Stimulated activated memory B cell treated with anti-CD40 and anti-IgM and Interleukin-4, amounts not matched to agents 10 μg/mL and 1 μg/mL and 100 μg/mL, for 72 hours (primary cell): ENCODE measurements around the gene NOS2.
"Not testable (repeated sequence)": the region's sequence is repeated elsewhere in the genome, so short reads cannot be mapped to it uniquely, and the experiment has no call there.

Experiments used
- ATAC-seq: fragments of 150-1000 bp; cut with Tn5 transposase; 2 replicates; pipeline ENCODE4 v1.10.0; 2021
- H3K27ac Mint-ChIP-seq: one replicate; pipeline ENCODE4 v1.8.0; 2022; ENCODE audit warnings: mild to moderate bottlenecking, mixed read lengths
- H3K27me3 Mint-ChIP-seq: one replicate; pipeline ENCODE4 v1.8.0; 2022; ENCODE audit warnings: mixed read lengths
- H3K36me3 Mint-ChIP-seq: one replicate; pipeline ENCODE4 v1.8.0; 2022; ENCODE audit warnings: mixed read lengths
- H3K4me1 Mint-ChIP-seq: one replicate; pipeline ENCODE4 v1.8.0; 2022; ENCODE audit warnings: mixed read lengths
- H3K4me3 Mint-ChIP-seq: one replicate; pipeline ENCODE4 v1.8.0; 2022; ENCODE audit warnings: mild to moderate bottlenecking, moderate library complexity, mixed read lengths
- H3K9me3 Mint-ChIP-seq: one replicate; pipeline ENCODE4 v1.8.0; 2022; ENCODE audit warnings: mixed read lengths

NOS2 gene

DNA sequence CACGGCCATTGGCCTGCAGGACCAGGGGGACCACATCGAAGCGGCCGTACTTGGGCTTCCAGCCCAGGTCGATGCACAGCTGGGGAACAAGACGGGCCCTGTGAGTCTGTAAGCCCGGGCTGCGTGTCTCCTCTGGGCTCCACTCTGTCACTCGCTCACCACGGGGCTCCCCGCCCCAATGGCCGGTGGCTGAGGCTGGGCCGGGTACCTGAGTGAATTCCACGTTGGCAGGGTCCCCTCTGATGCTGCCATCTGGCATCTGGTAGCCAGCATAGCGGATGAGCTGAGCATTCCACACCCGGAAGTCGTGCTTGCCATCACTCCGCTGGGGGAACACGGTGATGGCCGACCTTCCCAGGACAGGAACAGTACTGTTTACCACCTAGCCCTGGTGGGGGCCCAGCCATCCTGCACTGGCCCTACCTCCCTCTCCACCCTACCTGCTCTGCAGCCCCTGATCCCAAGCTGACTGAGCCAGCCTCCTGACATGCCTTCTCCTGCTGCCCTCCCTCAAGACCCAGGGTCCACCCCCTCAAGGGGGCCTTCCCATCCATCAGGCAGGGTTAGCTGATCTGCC is 19.4 kb downstream of the NOS2 start:
- Mint-ChIP-seq H3K27ac (no peak overlapping the region), H3K4me3 (no peak overlapping the region), H3K36me3 (no peaks in the 10 kb centered on the region), H3K4me1 (no peaks in the 10 kb centered on the region), H3K27me3 (peaks cover 29% of the 10 kb centered on the region), H3K9me3 (no peaks in the 10 kb centered on the region)
- ATAC-seq = no peak

DNA sequence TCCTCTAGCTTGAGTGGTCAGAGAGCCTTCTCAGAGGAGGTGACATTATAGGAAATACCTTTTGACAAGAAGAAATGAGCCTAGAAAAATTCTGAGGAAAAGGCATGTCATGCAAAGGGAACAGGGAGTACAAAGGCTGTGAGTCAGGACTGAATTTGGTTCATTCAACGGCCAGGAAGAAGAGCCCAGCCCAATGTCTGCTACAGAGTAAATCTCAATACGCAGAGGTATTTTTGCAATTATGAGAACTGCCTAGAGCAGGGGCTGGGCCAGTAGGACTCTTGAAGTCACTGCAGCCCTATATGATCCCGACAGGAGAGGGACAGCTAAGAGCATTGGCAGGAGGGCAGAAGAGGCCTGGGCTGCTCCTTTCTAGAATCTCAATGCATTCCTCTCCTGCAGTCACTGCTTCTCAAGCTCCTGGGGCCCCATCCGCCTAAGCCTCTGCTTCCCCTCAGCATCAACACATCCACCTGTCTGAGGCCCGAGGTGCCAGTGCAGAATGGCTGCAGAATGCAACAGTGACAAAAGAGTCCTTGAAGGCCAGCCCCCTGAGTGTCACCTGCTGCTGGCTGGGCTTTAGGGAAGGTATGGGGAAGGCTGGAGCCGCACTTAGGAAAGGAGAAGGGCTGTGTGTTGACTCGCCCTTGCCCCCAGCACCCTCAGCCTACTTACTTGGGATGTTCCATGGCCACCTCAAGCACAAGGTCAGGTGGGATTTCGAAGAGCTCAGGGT is 20.1 kb downstream of the NOS2 start:
- ATAC-seq = no peak
- Mint-ChIP-seq H3K27me3 (peaks cover 29% of the 10 kb centered on the region), H3K36me3 (no peaks in the 10 kb centered on the region), H3K27ac (no peak overlapping the region), H3K4me1 (no peaks in the 10 kb centered on the region), H3K4me3 (no peak overlapping the region), H3K9me3 (no peaks in the 10 kb centered on the region)

DNA sequence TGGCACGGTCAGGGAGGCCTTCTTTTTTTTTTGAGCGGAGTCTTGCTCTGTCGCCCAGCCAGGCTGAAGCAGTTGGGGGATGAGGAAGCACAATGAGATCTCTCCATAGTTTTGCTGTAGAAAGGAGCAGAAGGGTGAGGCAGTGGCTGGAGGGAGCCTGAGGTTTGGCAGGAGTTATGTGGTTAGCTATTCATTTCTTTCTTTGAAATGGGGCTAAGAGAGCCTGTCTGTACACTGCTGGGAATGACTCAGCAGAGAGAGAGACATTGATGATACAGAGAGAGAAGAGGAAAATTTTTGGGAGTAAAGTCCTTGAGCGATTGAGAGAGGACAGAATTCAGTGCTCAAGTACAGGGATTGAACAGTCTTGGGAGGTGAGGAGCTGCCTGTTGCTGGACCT is 22.1 kb downstream of the NOS2 start:
- no peak for ATAC-seq
- H3K4me1 Mint-ChIP-seq = no peaks in the 10 kb centered on the region
- no peak overlapping the region for H3K27ac Mint-ChIP-seq
- H3K27me3 Mint-ChIP-seq = peaks cover 18% of the 10 kb centered on the region
- no peak overlapping the region for H3K4me3 Mint-ChIP-seq
- no peaks in the 10 kb centered on the region for H3K36me3 Mint-ChIP-seq
- H3K9me3 Mint-ChIP-seq = no peaks in the 10 kb centered on the region

DNA sequence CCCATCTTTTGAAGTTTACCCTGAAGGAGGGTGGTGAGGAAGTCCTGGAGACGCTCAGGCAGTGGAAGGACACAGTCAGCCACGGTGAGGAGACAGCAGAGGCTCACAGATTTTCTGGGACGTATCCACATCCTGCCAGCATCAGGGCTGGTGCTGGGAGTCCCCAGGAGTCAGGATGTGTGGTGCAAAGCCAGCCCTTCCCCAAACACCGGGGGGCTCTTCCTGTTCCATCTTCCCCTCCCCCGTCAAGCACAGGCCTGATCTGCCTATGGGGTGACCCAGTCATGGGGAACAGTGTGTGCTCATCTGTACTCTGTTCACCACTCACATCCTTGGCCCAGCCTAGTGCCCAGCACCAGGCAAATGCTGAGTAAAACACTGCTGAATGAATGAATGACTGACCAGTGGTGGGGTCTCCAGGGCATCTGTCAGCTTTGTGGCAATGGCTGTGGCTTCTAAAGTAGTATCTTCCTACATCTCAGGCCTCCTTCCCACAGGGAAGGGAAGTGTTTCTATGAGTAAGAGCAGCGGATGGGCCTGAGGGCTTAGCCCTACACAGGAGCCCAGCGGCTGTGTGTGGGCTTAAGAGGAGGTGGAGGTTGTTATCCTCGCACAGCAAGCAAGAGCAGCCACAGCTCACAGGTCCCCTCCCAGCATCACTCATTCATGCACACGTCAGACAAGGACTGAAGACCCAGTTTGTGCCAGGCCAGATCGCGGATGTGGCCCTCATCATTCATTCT is 23.3 kb downstream of the NOS2 start:
- H3K9me3 Mint-ChIP-seq = no peaks in the 10 kb centered on the region
- H3K27ac Mint-ChIP-seq = no peak overlapping the region
- H3K4me3 Mint-ChIP-seq = no peak overlapping the region
- no peaks in the 10 kb centered on the region for H3K4me1 Mint-ChIP-seq
- H3K27me3 Mint-ChIP-seq = peaks cover 8% of the 10 kb centered on the region
- no peak for ATAC-seq
- no peaks in the 10 kb centered on the region for H3K36me3 Mint-ChIP-seq

DNA sequence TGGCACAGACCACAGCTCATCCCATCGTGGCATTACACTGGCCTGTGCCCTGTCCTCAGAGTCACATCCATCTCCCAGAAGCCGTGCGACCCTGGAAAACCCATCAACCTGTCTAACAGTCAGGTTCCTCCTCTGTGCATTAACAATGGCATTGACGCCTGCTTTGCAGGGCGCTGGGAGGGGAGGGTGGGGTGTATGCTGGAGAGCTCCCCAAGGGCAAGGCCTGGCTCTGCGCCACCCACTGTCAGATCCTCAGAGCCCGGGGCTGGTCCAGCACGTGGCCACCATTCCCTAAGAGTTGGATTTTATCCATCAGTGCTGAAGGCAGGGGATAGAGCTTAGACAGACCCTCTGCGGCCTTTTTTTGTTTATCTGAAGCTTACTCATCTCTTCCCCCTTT is 28.7 kb downstream of the NOS2 start:
- Mint-ChIP-seq H3K9me3 (no peaks in the 10 kb centered on the region), H3K4me3 (no peak overlapping the region), H3K27me3 (no peaks in the 10 kb centered on the region), H3K4me1 (no peaks in the 10 kb centered on the region), H3K27ac (no peak overlapping the region), H3K36me3 (no peaks in the 10 kb centered on the region)
- no peak for ATAC-seq

DNA sequence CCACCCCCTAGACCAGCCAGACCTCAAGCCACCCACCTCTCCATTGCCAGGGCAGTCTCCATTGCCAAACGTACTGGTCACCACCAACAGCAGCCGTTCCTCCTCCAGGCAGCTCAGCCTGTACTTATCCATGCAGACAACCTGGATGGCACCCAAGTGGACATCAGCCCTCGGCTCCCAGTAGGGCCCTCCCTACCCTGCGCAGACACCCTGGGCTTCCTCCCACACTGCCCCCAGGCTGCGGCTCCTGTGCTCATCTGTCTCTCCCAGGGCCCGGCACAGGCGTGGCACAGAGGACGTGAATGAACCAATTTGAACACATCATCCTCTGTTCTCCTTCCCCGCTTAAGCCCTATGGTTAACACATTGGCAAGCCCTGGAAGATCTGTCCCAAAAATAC is 29.5 kb downstream of the NOS2 start:
- Mint-ChIP-seq H3K27ac (no peak overlapping the region), H3K4me3 (no peak overlapping the region), H3K27me3 (no peaks in the 10 kb centered on the region), H3K4me1 (no peaks in the 10 kb centered on the region), H3K36me3 (no peaks in the 10 kb centered on the region), H3K9me3 (no peaks in the 10 kb centered on the region)
- no peak for ATAC-seq

DNA sequence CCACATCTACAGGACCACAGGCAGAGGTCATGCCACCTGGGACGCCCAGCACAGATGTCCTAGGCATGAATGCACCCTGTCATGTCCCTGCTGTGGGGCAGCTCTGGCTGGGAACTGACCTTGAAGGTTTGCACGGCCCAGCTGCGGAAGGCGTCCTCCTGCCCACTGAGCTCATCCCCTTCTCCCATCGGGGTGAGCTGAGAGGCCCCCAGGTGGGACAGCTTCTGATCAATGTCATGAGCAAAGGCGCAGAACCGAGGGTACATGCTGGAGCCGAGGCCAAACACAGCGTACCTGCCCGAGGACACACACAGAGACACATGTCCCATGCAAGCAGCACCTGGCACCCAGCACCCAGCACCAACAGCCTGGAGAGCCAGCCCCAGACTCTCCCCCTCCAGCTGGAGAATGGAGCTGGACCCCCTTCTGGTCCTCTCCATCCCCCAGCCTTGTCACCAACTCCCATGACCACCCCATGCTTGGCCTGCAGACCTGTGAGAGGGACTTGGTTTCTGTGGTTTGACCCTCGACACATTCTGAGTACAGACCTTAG is 31.4 kb downstream of the NOS2 start:
- H3K4me3 Mint-ChIP-seq = no peak overlapping the region

DNA sequence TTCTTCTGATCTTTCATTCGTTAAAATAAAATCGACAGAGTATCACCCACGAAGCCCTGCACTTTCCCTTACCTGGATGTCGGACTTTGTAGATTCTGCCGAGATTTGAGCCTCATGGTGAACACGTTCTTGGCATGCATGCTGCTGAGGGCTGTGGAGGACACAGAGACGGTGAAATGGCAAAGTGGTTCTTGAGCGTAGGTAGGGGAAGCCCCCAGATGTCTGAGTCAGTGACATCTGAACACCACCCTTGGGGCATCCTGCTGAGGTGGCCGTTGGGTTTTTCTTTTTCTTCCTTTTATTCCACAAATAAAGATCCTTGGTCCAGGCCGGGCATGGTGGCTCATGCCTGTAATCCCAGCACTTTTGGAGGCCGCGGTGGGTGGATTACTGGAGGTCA is 33.9 kb downstream of the NOS2 start:
- no peak overlapping the region for H3K4me3 Mint-ChIP-seq
- H3K9me3 Mint-ChIP-seq = no peaks in the 10 kb centered on the region
- H3K4me1 Mint-ChIP-seq = no peaks in the 10 kb centered on the region
- H3K27me3 Mint-ChIP-seq = no peaks in the 10 kb centered on the region
- no peaks in the 10 kb centered on the region for H3K36me3 Mint-ChIP-seq
- no peak for ATAC-seq
- no peak overlapping the region for H3K27ac Mint-ChIP-seq

More for the DNA sequence above, 31.4 kb downstream of the NOS2 start:
- Mint-ChIP-seq H3K27ac (no peak overlapping the region), H3K4me1 (no peaks in the 10 kb centered on the region), H3K27me3 (no peaks in the 10 kb centered on the region), H3K9me3 (no peaks in the 10 kb centered on the region), H3K36me3 (no peaks in the 10 kb centered on the region)
- ATAC-seq = no peak

DNA sequence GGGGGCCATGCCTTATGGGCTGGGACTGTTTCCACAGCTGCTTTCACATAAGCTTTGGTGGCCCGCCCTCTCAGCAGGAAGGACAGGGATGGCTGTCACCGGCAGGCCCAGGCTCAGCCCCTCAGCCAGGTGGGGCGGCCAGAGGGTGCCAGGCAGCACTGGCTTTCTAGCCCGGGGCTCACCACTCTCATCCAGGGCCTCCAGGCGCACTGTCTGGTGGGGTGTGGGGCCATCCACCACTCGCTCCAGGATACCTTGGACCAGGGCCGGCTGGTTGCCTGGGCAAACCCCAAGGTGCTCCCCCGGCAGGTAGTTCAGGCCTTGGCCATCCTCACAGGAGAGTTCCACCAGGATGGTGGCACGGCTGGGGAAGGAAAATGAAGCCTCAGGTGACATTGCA is 35.0 kb downstream of the NOS2 start:
- no peak for ATAC-seq
- H3K36me3 Mint-ChIP-seq = no peaks in the 10 kb centered on the region
- no peaks in the 10 kb centered on the region for H3K9me3 Mint-ChIP-seq
- H3K4me1 Mint-ChIP-seq = no peaks in the 10 kb centered on the region
- H3K27me3 Mint-ChIP-seq = no peaks in the 10 kb centered on the region
- no peak overlapping the region for H3K4me3 Mint-ChIP-seq
- H3K27ac Mint-ChIP-seq = no peak overlapping the region

DNA sequence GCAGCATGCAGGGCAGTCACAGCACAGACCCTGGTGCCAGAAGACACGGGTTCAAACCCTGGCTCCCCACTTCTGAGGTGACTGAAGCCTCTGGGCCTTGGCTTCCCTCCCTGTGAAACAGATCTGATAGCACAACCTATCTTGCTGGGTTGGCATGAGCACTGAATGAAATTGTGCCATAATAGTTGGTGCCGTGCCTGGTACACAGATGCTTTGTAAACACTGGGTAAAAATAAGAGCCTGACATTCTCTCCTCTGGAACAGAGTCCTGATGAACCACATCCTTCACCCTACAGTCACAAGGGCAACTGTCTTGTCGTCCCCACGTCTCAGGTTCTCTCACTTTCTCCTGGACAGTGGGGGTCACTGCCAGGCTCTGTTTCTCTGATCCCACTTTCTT is 35.7 kb downstream of the NOS2 start:
- no peak for ATAC-seq
- H3K27ac Mint-ChIP-seq = no peak overlapping the region
- H3K9me3 Mint-ChIP-seq = no peaks in the 10 kb centered on the region
- H3K27me3 Mint-ChIP-seq = no peaks in the 10 kb centered on the region
- H3K36me3 Mint-ChIP-seq = no peaks in the 10 kb centered on the region
- H3K4me3 Mint-ChIP-seq = no peak overlapping the region
- peaks cover 5% of the 10 kb centered on the region for H3K4me1 Mint-ChIP-seq

DNA sequence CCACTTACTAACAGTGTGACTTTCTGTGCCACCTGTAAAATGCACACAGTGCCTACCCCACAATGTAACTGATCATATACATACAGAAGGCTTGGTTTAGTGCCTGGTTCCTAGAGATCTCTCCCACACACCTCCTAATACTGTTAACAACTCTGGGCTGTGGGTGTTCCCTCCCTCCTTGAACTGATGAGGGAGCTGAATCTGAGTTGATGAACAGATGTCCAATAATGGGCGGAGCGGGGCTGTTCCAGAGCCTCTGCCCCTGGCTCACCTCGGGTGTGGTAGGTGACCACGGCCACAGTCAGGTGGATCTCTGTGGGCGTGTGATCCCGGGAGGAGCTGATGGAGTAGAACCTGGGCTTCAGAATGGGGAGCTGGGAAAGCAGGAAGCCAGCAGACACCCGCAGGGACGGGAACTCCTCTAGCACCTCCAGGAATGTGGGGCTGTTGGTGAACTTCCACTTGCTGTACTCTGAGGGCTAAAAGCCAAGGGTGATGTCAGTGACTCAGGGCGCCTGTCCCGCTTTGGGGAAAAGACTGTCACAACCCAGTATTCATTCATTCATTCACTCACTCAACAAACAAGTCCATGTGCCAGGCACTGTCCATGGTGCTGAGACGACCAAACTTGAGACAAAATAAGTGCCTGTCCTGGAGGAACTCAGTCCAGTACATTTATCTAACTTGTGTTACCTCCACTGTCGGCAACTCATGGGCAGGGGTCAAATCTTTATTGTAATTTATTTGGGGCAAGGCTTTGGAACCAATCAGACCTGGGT is 37.6 kb downstream of the NOS2 start:
- Mint-ChIP-seq H3K4me3 (no peak overlapping the region), H3K27ac (no peak overlapping the region), H3K4me1 (peaks cover 5% of the 10 kb centered on the region), H3K9me3 (no peaks in the 10 kb centered on the region), H3K36me3 (no peaks in the 10 kb centered on the region), H3K27me3 (peaks cover 16% of the 10 kb centered on the region)
- ATAC-seq = no peak

DNA sequence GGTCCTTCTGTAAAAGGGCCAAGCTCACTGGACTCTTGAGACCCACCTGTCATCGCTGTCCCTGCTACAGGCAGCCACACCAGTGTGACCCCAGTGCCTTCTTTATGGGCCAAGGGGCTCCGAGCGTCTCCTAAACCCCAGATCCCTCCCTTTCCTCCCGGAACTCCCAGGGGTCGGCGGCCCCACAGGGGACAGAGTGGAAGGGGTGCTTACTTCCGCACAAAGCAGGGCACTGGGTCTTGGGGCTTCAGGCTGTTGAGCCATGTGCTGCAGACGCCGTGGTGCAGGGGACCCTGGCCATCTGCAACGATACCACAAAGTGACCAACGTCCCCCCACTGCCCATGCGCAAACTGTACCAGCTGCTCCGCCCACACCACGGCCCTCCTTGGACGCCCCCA is 39.4 kb downstream of the NOS2 start:
- not testable (repeated sequence) for H3K36me3 Mint-ChIP-seq, H3K4me3 Mint-ChIP-seq, H3K4me1 Mint-ChIP-seq, H3K9me3 Mint-ChIP-seq, ATAC-seq, H3K27ac Mint-ChIP-seq
- H3K27me3 Mint-ChIP-seq = peaks cover 29% of the 10 kb centered on the region

DNA sequence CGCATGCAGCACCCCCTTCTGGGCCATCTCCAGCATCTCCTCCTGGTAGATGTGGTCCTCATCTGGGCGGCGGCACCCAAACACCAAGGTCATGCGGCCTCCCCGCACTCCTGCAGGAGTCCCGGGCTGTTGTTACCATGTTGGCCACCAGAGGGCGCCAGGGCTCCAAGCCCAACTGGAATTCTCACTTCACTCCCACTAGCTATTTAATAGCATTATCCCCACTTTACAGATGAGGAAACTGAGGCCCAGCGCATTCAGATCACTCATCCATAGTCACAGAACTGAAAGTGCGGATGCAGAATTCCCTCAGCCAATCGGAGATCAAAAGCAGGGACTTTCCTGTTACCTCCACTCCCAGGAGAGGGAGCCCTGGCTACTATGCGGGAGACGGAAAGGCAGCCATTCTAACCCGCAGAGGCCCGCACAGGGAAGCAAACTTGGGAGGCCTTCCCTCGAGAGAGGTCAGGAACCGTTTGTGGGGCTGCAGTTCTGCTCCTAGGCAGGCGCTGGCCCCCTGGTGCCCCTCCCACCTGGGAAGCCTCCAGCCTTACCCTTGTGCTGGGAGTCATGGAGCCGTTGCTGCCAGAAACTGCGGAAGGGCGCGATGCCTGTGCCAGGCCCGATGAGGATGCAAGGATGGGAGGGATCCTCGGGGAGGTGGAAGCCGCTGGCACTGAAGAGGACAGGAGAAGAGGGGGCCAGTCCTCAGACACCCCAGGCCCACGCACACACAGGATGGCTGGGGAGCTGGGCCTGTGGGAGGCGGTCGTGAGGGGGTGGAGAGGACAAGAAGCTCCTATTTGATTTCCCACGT is 40.1 kb downstream of the NOS2 start:
- H3K27ac Mint-ChIP-seq = no peak overlapping the region
- H3K36me3 Mint-ChIP-seq = no peaks in the 10 kb centered on the region
- peaks cover 31% of the 10 kb centered on the region for H3K27me3 Mint-ChIP-seq
- peaks cover 5% of the 10 kb centered on the region for H3K4me1 Mint-ChIP-seq
- H3K4me3 Mint-ChIP-seq = no peak overlapping the region
- no peaks in the 10 kb centered on the region for H3K9me3 Mint-ChIP-seq
- ATAC-seq = peak; percentile 54

DNA sequence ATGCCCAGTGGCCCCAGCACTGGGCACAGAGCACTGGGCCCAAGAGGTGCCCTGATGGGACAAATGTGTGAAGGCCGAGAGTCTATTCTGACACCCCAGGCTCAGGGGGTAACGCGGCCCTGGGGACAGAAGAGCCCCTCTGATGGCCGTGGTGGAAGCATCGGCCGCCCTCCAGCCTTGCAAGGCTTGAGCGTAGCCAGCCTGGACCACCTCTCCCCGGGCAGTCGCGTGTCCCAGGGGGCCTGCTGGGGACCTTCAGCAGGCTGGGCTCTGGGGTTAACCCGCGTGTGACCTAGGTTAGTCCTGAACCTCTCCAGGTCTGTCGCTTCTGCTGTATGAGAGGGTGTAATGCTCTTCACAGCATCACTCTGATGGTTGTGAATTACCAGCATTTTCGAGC is 40.8 kb downstream of the NOS2 start:
- no peaks in the 10 kb centered on the region for H3K36me3 Mint-ChIP-seq
- no peak overlapping the region for H3K27ac Mint-ChIP-seq
- ATAC-seq = no peak
- peaks cover 5% of the 10 kb centered on the region for H3K4me1 Mint-ChIP-seq
- H3K9me3 Mint-ChIP-seq = no peaks in the 10 kb centered on the region
- H3K4me3 Mint-ChIP-seq = no peak overlapping the region
- peaks cover 38% of the 10 kb centered on the region for H3K27me3 Mint-ChIP-seq
